Ovary (tissue), 3 donors: ENCODE data around the gene TTLL9.

Source experiments
- CTCF ChIP-seq, 3 donors: fragments of 450-650 bp in 2 of 3; fragments of 200-600 bp in 1 of 3; IDR thresholded peaks; one replicate each; pipeline versions ENCODE4 v1.5.1 to v1.8.0; 2016 to 2022; ENCODE audit warnings: antibody characterized with exemption in 3 of 3, mild to moderate bottlenecking in 1 of 3
- EP300 ChIP-seq: sonication (generic); formaldehyde crosslinking; IDR thresholded peaks from one replicate; pipeline ENCODE4 v1.6.1; 2017; ENCODE audit warnings: antibody characterized with exemption
- POLR2A ChIP-seq: fragments of 450-650 bp; IDR thresholded peaks from one replicate; pipeline ENCODE4 v1.6.1; 2017; ENCODE audit warnings: antibody characterized with exemption, mild to moderate bottlenecking, moderate library complexity
- donor health status: DM: no; HTN: no; CAD: no.

DNA sequence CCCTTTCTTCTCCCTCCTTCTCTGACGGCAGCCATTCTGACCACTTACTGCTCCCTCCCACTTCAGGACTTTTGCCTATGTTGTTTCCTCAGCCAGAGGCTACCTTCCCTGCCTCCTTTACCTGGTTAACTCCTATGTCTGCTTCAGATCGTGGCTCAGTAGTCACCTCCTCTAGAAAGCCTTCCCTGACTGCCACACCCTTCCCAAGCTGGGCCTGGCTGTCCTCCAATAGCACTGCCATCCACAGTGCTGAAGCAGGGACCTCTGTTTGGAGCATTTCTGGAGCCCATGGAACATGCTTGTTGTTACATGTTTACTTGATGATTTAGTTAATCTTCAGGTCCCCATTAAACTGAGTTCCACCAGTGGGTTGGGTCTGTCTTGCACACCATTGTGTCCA is 111.3 kb downstream of the TTLL9 start:
- no peak for TF ChIP-seq CTCF (IDR thresholded peaks at IDR 0.05)
- no peak for TF ChIP-seq POLR2A
- TF ChIP-seq EP300 = no peak
